Endothelial cell (in vitro differentiated cells): ENCODE measurements around the gene GSC2. TPM values are rescaled to one million over a fixed set of nuclear protein-coding genes. Genes with fewer than 3 reads are reported as not detected.
A peak's percentile ranks its signal among the peaks of the same experiment; 100 is the strongest.

Experiments
- DNase-seq: peaks from one replicate; pipeline ENCODE4 v3.0.0; 2021; ENCODE audit warnings: low spot score
- H3K27ac Mint-ChIP-seq: one replicate; pipeline ENCODE4 v1.8.0; 2021; ENCODE audit warnings: mixed read lengths, inconsistent platforms; ENCODE audit not compliant: unreplicated experiment
- H3K27me3 Mint-ChIP-seq: one replicate; pipeline ENCODE4 v1.8.0; 2021; ENCODE audit warnings: mild to moderate bottlenecking, moderate library complexity, mixed read lengths, inconsistent platforms; ENCODE audit not compliant: unreplicated experiment
- H3K36me3 Mint-ChIP-seq: one replicate; pipeline ENCODE4 v1.8.0; 2021; ENCODE audit warnings: mild to moderate bottlenecking, low read depth, mixed read lengths, inconsistent platforms; ENCODE audit not compliant: unreplicated experiment
- H3K4me1 Mint-ChIP-seq: one replicate; pipeline ENCODE4 v1.8.0; 2021; ENCODE audit warnings: mild to moderate bottlenecking, mixed read lengths, inconsistent platforms; ENCODE audit not compliant: unreplicated experiment
- H3K4me3 Mint-ChIP-seq: one replicate; pipeline ENCODE4 v1.8.0; 2021; ENCODE audit warnings: mild to moderate bottlenecking, mixed read lengths, inconsistent platforms; ENCODE audit not compliant: unreplicated experiment
- H3K9me3 Mint-ChIP-seq: one replicate; pipeline ENCODE4 v1.8.0; 2021; ENCODE audit warnings: mixed read lengths, inconsistent platforms; ENCODE audit not compliant: unreplicated experiment
- total RNA-seq: library from RNA; stranded (reverse); fragmentation: NEBNext Ultra II Directional; extraction: Animal tissue kit (Norgen Biotek cat#: 25700); gene quantifications from one replicate; pipeline ENCODE4 v1.2.1, GENCODE V29; 2021; ENCODE audit not compliant: unreplicated experiment
- TF ChIP-seq, protein P1 (sequence below): fragments of 200-600 bp; sonication (generic); IDR thresholded peaks from one replicate; pipeline ENCODE4 v1.5.0; 2021; ENCODE audit warnings: antibody characterized with exemption; ENCODE audit not compliant: unreplicated experiment

The GSC2 gene
- total RNA-seq, 1 donor from 2014 or later, result not detected

DNA sequence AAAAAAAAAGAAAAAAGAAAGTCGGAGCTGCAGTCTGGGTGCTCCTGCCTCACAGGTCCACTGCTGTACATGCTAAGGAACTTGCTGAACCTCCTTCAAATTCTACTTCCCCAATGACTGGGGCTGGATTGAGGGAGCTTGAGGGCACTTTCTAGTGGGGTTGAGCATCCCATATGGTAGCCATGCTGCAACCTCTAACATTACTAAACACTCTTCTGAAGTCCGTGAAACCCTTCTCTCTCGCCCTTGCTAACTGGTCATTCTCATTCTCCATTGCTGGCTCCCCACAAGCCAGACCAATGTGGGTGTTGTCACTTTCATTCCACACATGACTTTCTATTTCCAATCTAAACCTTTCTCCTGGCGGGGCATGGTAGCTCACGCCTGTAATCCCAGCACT, 6.9 kb downstream of the GSC2 start:
- Mint-ChIP-seq H3K27me3 (peaks cover 18% of the 10 kb centered on the region), H3K9me3 (no peaks in the 10 kb centered on the region), H3K27ac (no peak overlapping the region), H3K4me3 (peak overlapping the region; percentile 95), H3K36me3 (peaks cover 7% of the 10 kb centered on the region), H3K4me1 (peaks cover 5% of the 10 kb centered on the region)
- TF ChIP-seq, protein P1, sequence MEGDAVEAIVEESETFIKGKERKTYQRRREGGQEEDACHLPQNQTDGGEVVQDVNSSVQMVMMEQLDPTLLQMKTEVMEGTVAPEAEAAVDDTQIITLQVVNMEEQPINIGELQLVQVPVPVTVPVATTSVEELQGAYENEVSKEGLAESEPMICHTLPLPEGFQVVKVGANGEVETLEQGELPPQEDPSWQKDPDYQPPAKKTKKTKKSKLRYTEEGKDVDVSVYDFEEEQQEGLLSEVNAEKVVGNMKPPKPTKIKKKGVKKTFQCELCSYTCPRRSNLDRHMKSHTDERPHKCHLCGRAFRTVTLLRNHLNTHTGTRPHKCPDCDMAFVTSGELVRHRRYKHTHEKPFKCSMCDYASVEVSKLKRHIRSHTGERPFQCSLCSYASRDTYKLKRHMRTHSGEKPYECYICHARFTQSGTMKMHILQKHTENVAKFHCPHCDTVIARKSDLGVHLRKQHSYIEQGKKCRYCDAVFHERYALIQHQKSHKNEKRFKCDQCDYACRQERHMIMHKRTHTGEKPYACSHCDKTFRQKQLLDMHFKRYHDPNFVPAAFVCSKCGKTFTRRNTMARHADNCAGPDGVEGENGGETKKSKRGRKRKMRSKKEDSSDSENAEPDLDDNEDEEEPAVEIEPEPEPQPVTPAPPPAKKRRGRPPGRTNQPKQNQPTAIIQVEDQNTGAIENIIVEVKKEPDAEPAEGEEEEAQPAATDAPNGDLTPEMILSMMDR, result no peak
- DNase-seq, result no peak

DNA sequence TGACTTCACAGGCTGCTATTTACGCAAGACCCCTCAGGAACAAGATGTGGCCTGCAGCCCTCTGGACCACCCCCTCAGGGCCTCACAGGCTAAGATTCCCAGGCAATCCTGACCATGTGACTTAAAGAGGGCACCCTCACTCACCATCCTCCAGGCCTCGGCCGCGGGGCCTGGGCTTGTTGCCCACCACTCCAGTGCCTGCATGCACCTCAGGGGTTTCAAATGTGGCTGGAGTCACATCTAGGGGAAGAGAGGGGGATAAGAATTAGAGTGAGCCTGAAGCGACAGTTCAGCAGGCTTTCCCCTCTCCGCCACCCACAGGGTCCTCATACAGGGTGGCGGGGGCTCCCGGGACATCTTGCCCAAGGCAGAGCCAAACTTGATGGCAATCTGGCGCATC, 7.7 kb downstream of the GSC2 start:
- peaks cover 7% of the 10 kb centered on the region for H3K36me3 Mint-ChIP-seq
- peaks cover 15% of the 10 kb centered on the region for H3K27me3 Mint-ChIP-seq
- peaks cover 5% of the 10 kb centered on the region for H3K4me1 Mint-ChIP-seq
- TF ChIP-seq, protein P1, result no peak
- no peak for DNase-seq
- no peaks in the 10 kb centered on the region for H3K9me3 Mint-ChIP-seq
- H3K27ac Mint-ChIP-seq, result no peak overlapping the region
- no peak overlapping the region for H3K4me3 Mint-ChIP-seq

DNA sequence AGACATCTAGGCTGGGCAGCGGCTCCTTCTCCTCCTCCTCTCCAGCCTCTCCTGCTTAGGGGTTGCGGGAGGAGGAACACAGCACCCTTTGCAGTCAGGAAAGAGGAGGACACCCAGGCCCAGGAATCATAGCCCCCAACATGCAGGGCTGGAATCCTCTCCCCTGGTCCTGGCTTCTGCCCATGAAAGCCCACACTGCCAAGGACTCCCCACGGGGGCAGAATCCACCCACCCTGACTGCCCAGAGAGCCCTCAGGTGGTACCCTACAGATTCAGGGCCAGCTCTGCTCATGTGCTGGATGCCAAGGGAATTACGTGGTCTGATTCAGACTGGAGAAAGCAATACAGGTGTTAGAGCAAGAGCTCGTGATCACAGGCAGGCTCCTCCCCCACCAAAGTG, 10.1 kb downstream of the GSC2 start:
- no peak overlapping the region for H3K4me3 Mint-ChIP-seq
- H3K4me1 Mint-ChIP-seq, result peaks cover 5% of the 10 kb centered on the region
- H3K27me3 Mint-ChIP-seq, result peaks cover 10% of the 10 kb centered on the region
- TF ChIP-seq, protein P1, result no peak
- no peak overlapping the region for H3K27ac Mint-ChIP-seq
- no peak for DNase-seq
- H3K9me3 Mint-ChIP-seq, result no peaks in the 10 kb centered on the region
- H3K36me3 Mint-ChIP-seq, result peaks cover 28% of the 10 kb centered on the region

DNA sequence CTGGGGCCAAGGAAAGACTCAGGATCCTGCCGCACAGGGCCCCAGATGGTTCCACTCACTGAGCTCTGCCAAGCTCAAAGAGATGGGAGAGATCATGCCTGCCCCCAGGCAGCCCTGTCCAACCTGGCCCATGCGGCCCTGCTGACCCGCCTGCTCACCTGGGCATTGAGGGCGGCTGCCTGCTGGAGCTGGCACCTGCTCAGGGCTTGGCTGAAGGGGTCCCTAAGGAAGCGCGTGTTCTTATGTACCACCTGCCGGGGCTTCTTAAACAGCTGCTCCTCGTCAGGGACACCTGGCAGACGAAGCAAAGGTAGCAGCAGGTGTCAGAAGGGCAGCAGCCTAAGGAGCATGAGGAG, 11.1 kb downstream of the GSC2 start:
- Mint-ChIP-seq H3K36me3 (peaks cover 28% of the 10 kb centered on the region), H3K27ac (no peak overlapping the region), H3K9me3 (no peaks in the 10 kb centered on the region), H3K4me3 (no peak overlapping the region), H3K4me1 (peaks cover 2% of the 10 kb centered on the region), H3K27me3 (peaks cover 6% of the 10 kb centered on the region)
- no peak for DNase-seq
- TF ChIP-seq, protein P1, result no peak

DNA sequence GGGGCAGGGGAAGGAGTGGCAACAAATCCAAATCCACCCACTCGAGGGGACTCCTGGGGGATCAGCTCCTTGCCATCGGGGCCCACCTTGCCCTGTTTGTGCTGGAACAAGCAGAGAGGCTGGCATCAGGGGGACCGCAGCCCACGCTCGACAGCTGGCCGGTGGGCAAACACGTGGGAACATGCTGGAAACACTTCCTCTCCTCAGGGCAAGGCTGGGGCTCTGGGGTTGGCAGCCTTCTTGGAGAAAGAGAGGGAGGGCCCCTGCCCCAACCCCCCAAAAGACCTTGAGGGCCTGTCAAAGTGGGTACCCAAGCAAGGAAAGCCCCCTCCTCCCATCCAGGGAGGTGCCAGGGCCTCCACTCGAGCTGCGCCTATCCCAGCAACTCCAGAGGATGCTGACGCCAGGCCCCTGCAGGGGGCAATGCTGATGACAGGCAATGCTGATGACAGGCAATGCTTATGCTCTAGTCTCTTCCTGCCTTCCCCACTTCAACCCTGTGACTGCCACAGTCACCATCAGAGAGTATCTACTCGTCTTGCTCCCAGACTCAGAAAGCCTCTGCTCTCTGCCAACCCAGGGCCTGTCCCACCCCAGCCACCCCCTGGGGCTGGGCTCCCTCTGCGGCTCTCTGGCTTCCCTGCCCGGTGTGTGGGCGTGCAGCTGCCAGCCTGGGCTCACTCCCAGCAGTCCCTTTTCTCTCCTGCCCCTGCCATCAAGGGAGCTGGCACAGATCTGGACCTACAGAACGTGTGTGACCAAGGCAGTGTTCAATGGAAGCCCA, 11.7 kb downstream of the GSC2 start:
- Mint-ChIP-seq H3K4me1 (no peaks in the 10 kb centered on the region), H3K36me3 (peaks cover 28% of the 10 kb centered on the region), H3K27me3 (peaks cover 6% of the 10 kb centered on the region), H3K4me3 (no peak overlapping the region), H3K9me3 (no peaks in the 10 kb centered on the region), H3K27ac (no peak overlapping the region)
- TF ChIP-seq, protein P1, result no peak
- DNase-seq, result no peak
